Neural crest cell (in vitro differentiated cells): Measurements from ENCODE around the gene FAM98B. TPM values are rescaled to one million over a fixed set of nuclear protein-coding genes. Genes with fewer than 3 reads are reported as not detected.

Source experiments
- DNase-seq: peaks from one replicate; pipeline ENCODE4 v3.0.0; 2021; ENCODE audit warnings: low read depth, mixed read lengths, low spot score
- H3K27ac Mint-ChIP-seq: one replicate; pipeline ENCODE4 v1.8.0; 2021; ENCODE audit warnings: mild to moderate bottlenecking, mixed read lengths; ENCODE audit not compliant: unreplicated experiment
- H3K27me3 Mint-ChIP-seq: 2 replicates; pipeline ENCODE4 v1.8.0; 2021; ENCODE audit warnings: low read depth, mild to moderate bottlenecking, mixed read lengths
- H3K36me3 Mint-ChIP-seq: 2 replicates; pipeline ENCODE4 v1.8.0; 2021; ENCODE audit warnings: low read depth, mild to moderate bottlenecking, mixed read lengths
- H3K4me1 Mint-ChIP-seq: 2 replicates; pipeline ENCODE4 v1.8.0; 2021; ENCODE audit warnings: mixed read lengths
- H3K4me3 Mint-ChIP-seq: one replicate; pipeline ENCODE4 v1.8.0; 2021; ENCODE audit warnings: mild to moderate bottlenecking, mixed read lengths
- H3K9me3 Mint-ChIP-seq: 2 replicates; pipeline ENCODE4 v1.8.0; 2021; ENCODE audit warnings: mixed read lengths
- CTCF ChIP-seq: fragments of 200-600 bp; sonication (generic); conservative IDR thresholded peaks from 2 replicates; pipeline ENCODE4 v1.5.0; 2021; ENCODE audit warnings: antibody characterized with exemption, mild to moderate bottlenecking
- total RNA-seq: library from RNA; stranded (reverse); gene quantifications from 2 replicates; pipeline ENCODE4 v1.2.1, GENCODE V29; 2021

Gene FAM98B
- total RNA-seq, 1 donor from 2014 or later, result 38.0 TPM

- no peak overlapping the region for H3K27ac Mint-ChIP-seq
- no peak overlapping the region for H3K4me3 Mint-ChIP-seq
- H3K9me3 Mint-ChIP-seq, result no peaks in the 10 kb centered on the region
- H3K4me1 Mint-ChIP-seq, result peaks cover 5% of the 10 kb centered on the region
- DNase-seq, result no peak
- H3K36me3 Mint-ChIP-seq, result no peaks in the 10 kb centered on the region
- TF ChIP-seq CTCF, result no peak
- no peaks in the 10 kb centered on the region for H3K27me3 Mint-ChIP-seq
Observed at GRCh38 chr15:38506997-38507396, 53.1 kb downstream of the FAM98B start.

- Mint-ChIP-seq H3K4me1 (peaks cover 5% of the 10 kb centered on the region), H3K27ac (no peak overlapping the region), H3K9me3 (no peaks in the 10 kb centered on the region), H3K36me3 (no peaks in the 10 kb centered on the region), H3K27me3 (no peaks in the 10 kb centered on the region), H3K4me3 (no peak overlapping the region)
- no peak for DNase-seq
- no peak for TF ChIP-seq CTCF
Observed at GRCh38 chr15:38507570-38507969, 53.6 kb downstream of the FAM98B start.

DNA sequence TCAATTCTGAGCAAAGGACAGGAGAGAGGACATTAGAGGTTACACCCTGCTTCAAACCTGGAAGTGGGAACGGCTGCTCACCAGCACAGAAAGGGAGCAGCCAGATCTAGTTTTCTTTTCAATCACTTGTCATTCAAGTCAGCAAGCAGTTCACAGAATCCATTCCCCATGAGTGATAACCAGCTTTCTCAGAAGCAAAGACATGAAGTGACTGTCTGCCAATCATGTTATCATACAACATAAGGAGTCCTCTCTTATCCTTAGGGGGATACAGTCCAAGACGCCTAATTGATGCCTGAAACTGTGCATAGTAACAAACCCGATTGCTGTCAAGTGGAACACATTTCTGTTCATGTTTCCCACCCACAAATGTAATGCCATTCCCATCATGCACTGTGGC, 54.7 kb downstream of the FAM98B start:
- no peak for TF ChIP-seq CTCF
- no peaks in the 10 kb centered on the region for H3K27me3 Mint-ChIP-seq
- H3K4me1 Mint-ChIP-seq, result peaks cover 5% of the 10 kb centered on the region
- no peaks in the 10 kb centered on the region for H3K36me3 Mint-ChIP-seq
- DNase-seq, result no peak
- H3K4me3 Mint-ChIP-seq, result no peak overlapping the region
- H3K27ac Mint-ChIP-seq, result no peak overlapping the region
- no peaks in the 10 kb centered on the region for H3K9me3 Mint-ChIP-seq

GRCh38 chr15:38509152-38509551, 55.2 kb downstream of the FAM98B start:
- H3K9me3 Mint-ChIP-seq, result no peaks in the 10 kb centered on the region
- H3K27me3 Mint-ChIP-seq, result no peaks in the 10 kb centered on the region
- H3K27ac Mint-ChIP-seq, result no peak overlapping the region
- no peak for DNase-seq
- H3K36me3 Mint-ChIP-seq, result no peaks in the 10 kb centered on the region
- H3K4me3 Mint-ChIP-seq, result no peak overlapping the region
- peaks cover 5% of the 10 kb centered on the region for H3K4me1 Mint-ChIP-seq
- TF ChIP-seq CTCF, result no peak

GRCh38 chr15:38512901-38513300, 59.0 kb downstream of the FAM98B start:
- no peaks in the 10 kb centered on the region for H3K27me3 Mint-ChIP-seq
- peaks cover 18% of the 10 kb centered on the region for H3K4me1 Mint-ChIP-seq
- no peaks in the 10 kb centered on the region for H3K36me3 Mint-ChIP-seq
- no peak overlapping the region for H3K27ac Mint-ChIP-seq
- H3K9me3 Mint-ChIP-seq, result no peaks in the 10 kb centered on the region
- H3K4me3 Mint-ChIP-seq, result no peak overlapping the region
- no peak for DNase-seq
- TF ChIP-seq CTCF, result no peak

DNA sequence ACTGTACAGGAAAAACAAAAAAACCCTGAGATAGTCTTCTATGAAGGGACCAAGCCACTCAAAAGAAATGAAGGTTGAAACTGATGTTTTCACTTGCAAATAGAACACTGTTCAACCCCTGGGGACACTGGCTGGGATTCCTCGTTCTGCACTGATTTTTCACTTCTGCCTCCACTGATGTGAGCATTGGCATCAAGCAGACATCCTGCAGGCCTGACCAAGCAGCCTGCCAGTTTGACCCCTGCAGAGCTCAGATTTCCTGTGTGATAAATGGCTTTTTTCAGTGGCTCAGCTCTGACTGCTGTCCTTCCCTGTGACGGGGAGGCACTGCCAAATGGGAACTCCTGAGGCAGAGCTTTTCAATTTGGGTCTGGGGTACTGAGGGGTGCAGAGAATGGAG, 60.7 kb downstream of the FAM98B start:
- no peak overlapping the region for H3K4me3 Mint-ChIP-seq
- peaks cover 13% of the 10 kb centered on the region for H3K4me1 Mint-ChIP-seq
- no peak overlapping the region for H3K27ac Mint-ChIP-seq
- no peaks in the 10 kb centered on the region for H3K9me3 Mint-ChIP-seq
- no peak for TF ChIP-seq CTCF
- H3K36me3 Mint-ChIP-seq, result no peaks in the 10 kb centered on the region
- no peak for DNase-seq
- no peaks in the 10 kb centered on the region for H3K27me3 Mint-ChIP-seq
